Trophoblast cell (in vitro differentiated cells and primary cell): ENCODE data around the gene KIF26A.

Source experiments
- DNase-seq, 2 donors: peaks; one replicate each; pipeline ENCODE4 v3.0.0-alpha.2; 2016
- H2AFZ ChIP-seq: 2 replicates; pipeline ENCODE4 v1.6.1; 2013; ENCODE audit warnings: low read length, moderate library complexity, mild to moderate bottlenecking; ENCODE audit not compliant: insufficient read depth, poor library complexity
- H2AK5ac ChIP-seq: 2 replicates; pipeline ENCODE4 v1.6.1; 2013; ENCODE audit warnings: mild to moderate bottlenecking, low read length
- H2BK120ac ChIP-seq: 2 replicates; pipeline ENCODE4 v1.6.1; 2013; ENCODE audit warnings: low read length, mild to moderate bottlenecking, moderate library complexity; ENCODE audit not compliant: insufficient read depth, poor library complexity
- H2BK12ac ChIP-seq: 2 replicates; pipeline ENCODE4 v1.6.1; 2013; ENCODE audit warnings: mild to moderate bottlenecking, low read length, moderate library complexity
- H2BK5ac ChIP-seq: 2 replicates; pipeline ENCODE4 v1.6.1; 2013; ENCODE audit warnings: low read length, low read depth, moderate library complexity, mild to moderate bottlenecking; ENCODE audit not compliant: poor library complexity
- H3K14ac ChIP-seq: 2 replicates; pipeline ENCODE4 v1.6.1; 2013; ENCODE audit warnings: mild to moderate bottlenecking, low read length
- H3K18ac ChIP-seq: 2 replicates; pipeline ENCODE4 v1.6.1; 2013; ENCODE audit warnings: mild to moderate bottlenecking, low read length
- H3K23ac ChIP-seq: 2 replicates; pipeline ENCODE4 v1.6.1; 2013; ENCODE audit warnings: low read length
- H3K27ac ChIP-seq: 2 replicates; pipeline ENCODE4 v1.5.1; 2013; ENCODE audit warnings: low read depth, mild to moderate bottlenecking, inconsistent platforms, low read length, moderate library complexity
- H3K27me3 ChIP-seq: 2 replicates; pipeline ENCODE4 v1.6.1; 2013; ENCODE audit warnings: inconsistent platforms, mild to moderate bottlenecking, low read length, moderate library complexity; ENCODE audit not compliant: insufficient read depth
- H3K36me3 ChIP-seq, 2 experiments: 1 replicate in 1 of 2; 2 replicates in 1 of 2; pipeline ENCODE4 v1.6.1; 2013; ENCODE audit warnings: low read length in 2 of 2, mild to moderate bottlenecking in 2 of 2, moderate library complexity in 1 of 2; ENCODE audit not compliant: insufficient read depth in 2 of 2, control insufficient read depth in 1 of 2
- H3K4ac ChIP-seq: 2 replicates; pipeline ENCODE4 v1.6.1; 2013; ENCODE audit warnings: low read depth, mild to moderate bottlenecking, low read length, moderate library complexity
- H3K4me1 ChIP-seq, 2 experiments: 1 replicate in 1 of 2; 2 replicates in 1 of 2; pipeline ENCODE4 v1.6.1; 2013; ENCODE audit warnings: low read length in 2 of 2, mild to moderate bottlenecking in 2 of 2, moderate library complexity in 1 of 2; ENCODE audit not compliant: insufficient read depth in 2 of 2, control insufficient read depth in 1 of 2
- H3K4me2 ChIP-seq: 2 replicates; pipeline ENCODE4 v1.6.1; 2013; ENCODE audit warnings: inconsistent platforms, mild to moderate bottlenecking, low read length, moderate library complexity
- H3K4me3 ChIP-seq: 2 replicates; pipeline ENCODE4 v1.5.1; 2013; ENCODE audit warnings: mild to moderate bottlenecking, low read depth, low read length, inconsistent platforms
- H3K79me1 ChIP-seq: one replicate; pipeline ENCODE4 v1.6.1; 2013; ENCODE audit warnings: low read length
- H3K79me2 ChIP-seq: 2 replicates; pipeline ENCODE4 v1.6.1; 2013; ENCODE audit warnings: low read length, mild to moderate bottlenecking; ENCODE audit not compliant: control insufficient read depth, insufficient read depth, poor library complexity
- H3K9ac ChIP-seq: 2 replicates; pipeline ENCODE4 v1.6.1; 2013; ENCODE audit warnings: mild to moderate bottlenecking, low read length
- H3K9me3 ChIP-seq: 2 replicates; pipeline ENCODE4 v1.6.1; 2013; ENCODE audit warnings: low read depth, mild to moderate bottlenecking, control low read depth, inconsistent platforms, low read length; ENCODE audit not compliant: insufficient read depth
- H4K12ac ChIP-seq: 2 replicates; pipeline ENCODE4 v1.6.1; 2013; ENCODE audit warnings: low read depth, mild to moderate bottlenecking, low read length, moderate library complexity
- H4K8ac ChIP-seq: 2 replicates; pipeline ENCODE4 v1.6.1; 2013; ENCODE audit warnings: low read depth, mild to moderate bottlenecking, low read length, moderate library complexity
- H4K91ac ChIP-seq: one replicate; pipeline ENCODE4 v1.6.1; 2013; ENCODE audit warnings: low read depth, mild to moderate bottlenecking, low read length, moderate library complexity
- WGBS: extraction: QIAGEN DNeasy Blood & Tissue Kit; methylation state at CpG from one replicate; pipeline ENCODE4 v1.1.7; 2013; ENCODE audit warnings: missing lambda C conversion rate; ENCODE audit not compliant: insufficient read length, insufficient coverage; ENCODE audit errors: extremely low coverage; 5-methylcytosine and 5-hydroxymethylcytosine counted together

Gene KIF26A

GRCh38 chr14:104123879-104124278, 14.5 kb upstream of the KIF26A start:
- Histone ChIP-seq H2AFZ (no peak overlapping the region), H3K18ac (no peak overlapping the region), H3K9ac (no peak overlapping the region), H2BK12ac (no peak overlapping the region), H3K79me2 (no peaks in the 10 kb centered on the region), H4K91ac (no peak overlapping the region), H3K27ac (no peak overlapping the region), H3K23ac (no peak overlapping the region), H3K4me1 (peaks cover 9 to 13% of the 10 kb centered on the region in 2 experiments), H3K4ac (no peak overlapping the region), H2BK5ac (no peak overlapping the region), H3K14ac (no peak overlapping the region), H3K27me3 (peaks cover 2% of the 10 kb centered on the region), H3K9me3 (peaks cover 4% of the 10 kb centered on the region), H2AK5ac (no peak overlapping the region), H3K4me3 (no peak overlapping the region), H2BK120ac (no peak overlapping the region), H4K8ac (no peak overlapping the region), H3K36me3 (no peaks in the 10 kb centered on the region), H3K4me2 (no peak overlapping the region), H3K79me1 (no peaks in the 10 kb centered on the region), H4K12ac (no peak overlapping the region)
- no CpG with 5 or more reads among the region's 1 CpG for WGBS
- DNase-seq = no peak

DNA sequence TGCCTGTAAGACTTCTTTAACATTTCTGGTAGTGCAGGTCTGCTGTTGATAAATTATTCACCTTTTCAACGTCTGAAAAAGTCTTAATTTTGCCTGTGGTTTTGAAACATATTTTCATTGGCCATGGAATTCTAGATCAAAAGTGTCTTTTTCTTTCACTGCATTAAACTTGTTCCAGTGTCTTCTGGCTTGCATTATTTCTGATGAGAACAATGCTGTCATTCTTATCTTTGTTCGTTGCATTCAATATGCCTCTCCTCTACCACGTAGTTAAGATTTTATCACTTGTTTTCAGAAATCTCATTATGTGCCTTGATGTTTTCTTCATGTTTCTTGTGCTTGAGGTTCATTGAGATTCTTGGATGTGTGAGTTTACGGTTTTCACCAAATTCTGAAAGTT, 13.4 kb upstream of the KIF26A start:
- WGBS = no CpG with 5 or more reads among the region's 4 CpGs
- no peak overlapping the region for H4K8ac ChIP-seq
- H3K4me2 ChIP-seq = no peak overlapping the region
- no peak overlapping the region for H3K18ac ChIP-seq
- H3K79me2 ChIP-seq = no peaks in the 10 kb centered on the region
- no peak overlapping the region for H2BK12ac ChIP-seq
- H3K4me3 ChIP-seq = no peak overlapping the region
- no peak overlapping the region for H3K14ac ChIP-seq
- peaks cover 4% of the 10 kb centered on the region for H3K9me3 ChIP-seq
- no peak overlapping the region for H2AFZ ChIP-seq
- no peak overlapping the region for H3K9ac ChIP-seq
- H3K36me3 ChIP-seq = no peaks in the 10 kb centered on the region
- H4K12ac ChIP-seq = no peak overlapping the region
- H3K4me1 ChIP-seq = peaks cover 4% of the 10 kb centered on the region in 2 experiments
- DNase-seq = no peak
- H3K4ac ChIP-seq = no peak overlapping the region
- H3K79me1 ChIP-seq = no peaks in the 10 kb centered on the region
- H3K27ac ChIP-seq = no peak overlapping the region
- no peak overlapping the region for H4K91ac ChIP-seq
- no peak overlapping the region for H3K23ac ChIP-seq
- H2AK5ac ChIP-seq = no peak overlapping the region
- H3K27me3 ChIP-seq = peaks cover 2% of the 10 kb centered on the region
- no peak overlapping the region for H2BK120ac ChIP-seq
- no peak overlapping the region for H2BK5ac ChIP-seq

GRCh38 chr14:104126753-104127152, 11.6 kb upstream of the KIF26A start:
- Histone ChIP-seq H4K8ac (no peak overlapping the region), H3K4ac (no peak overlapping the region), H3K14ac (no peak overlapping the region), H3K23ac (no peak overlapping the region), H3K79me1 (no peaks in the 10 kb centered on the region), H3K18ac (no peak overlapping the region), H3K4me2 (no peak overlapping the region), H2BK5ac (no peak overlapping the region), H3K9ac (no peak overlapping the region), H2BK120ac (no peak overlapping the region), H3K9me3 (peaks cover 5% of the 10 kb centered on the region), H4K12ac (no peak overlapping the region), H2AK5ac (no peak overlapping the region), H3K4me3 (no peak overlapping the region), H2AFZ (no peak overlapping the region), H4K91ac (no peak overlapping the region), H3K36me3 (no peaks in the 10 kb centered on the region), H2BK12ac (no peak overlapping the region), H3K27ac (no peak overlapping the region), H3K4me1 (no peaks in the 10 kb centered on the region), H3K27me3 (no peaks in the 10 kb centered on the region), H3K79me2 (no peaks in the 10 kb centered on the region)
- DNase-seq = no peak
- WGBS = no CpG with 5 or more reads among the region's 2 CpGs

DNA sequence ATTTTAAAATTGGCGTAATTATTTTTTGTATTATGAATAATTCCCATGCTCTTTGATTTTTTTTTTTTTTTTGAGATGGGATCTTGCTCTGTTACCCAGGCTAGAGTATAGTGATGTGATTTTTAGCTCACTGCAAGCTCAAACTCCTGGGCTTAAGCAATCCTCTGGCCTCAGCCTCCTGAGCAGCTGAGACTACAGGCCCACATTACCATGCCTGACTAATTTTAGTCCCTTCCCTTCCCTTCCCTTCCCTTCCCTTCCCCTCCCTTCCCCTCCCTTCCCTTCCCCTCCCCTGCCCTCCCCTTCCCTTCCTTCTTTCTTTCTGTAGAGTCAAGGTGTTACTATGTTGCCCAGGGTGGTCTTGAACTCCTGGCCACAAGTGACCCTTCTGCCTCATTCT, 9.4 kb upstream of the KIF26A start:
- peaks cover 5% of the 10 kb centered on the region for H3K9me3 ChIP-seq
- no peak overlapping the region for H3K23ac ChIP-seq
- no peak overlapping the region for H2AFZ ChIP-seq
- H3K79me2 ChIP-seq = no peaks in the 10 kb centered on the region
- H3K27ac ChIP-seq = no peak overlapping the region
- no peaks in the 10 kb centered on the region for H3K27me3 ChIP-seq
- H3K79me1 ChIP-seq = no peaks in the 10 kb centered on the region
- no peak overlapping the region for H3K9ac ChIP-seq
- H3K36me3 ChIP-seq = no peaks in the 10 kb centered on the region
- no peaks in the 10 kb centered on the region for H3K4me1 ChIP-seq
- H4K12ac ChIP-seq = no peak overlapping the region
- no peak overlapping the region for H2BK5ac ChIP-seq
- no peak overlapping the region for H3K14ac ChIP-seq
- H2BK120ac ChIP-seq = no peak overlapping the region
- H3K4me2 ChIP-seq = no peak overlapping the region
- no peak overlapping the region for H3K4ac ChIP-seq
- DNase-seq = no peak
- no peak overlapping the region for H3K4me3 ChIP-seq
- H4K8ac ChIP-seq = no peak overlapping the region
- no CpG with 5 or more reads among the region's 1 CpG for WGBS
- H2BK12ac ChIP-seq = no peak overlapping the region
- no peak overlapping the region for H2AK5ac ChIP-seq
- H4K91ac ChIP-seq = no peak overlapping the region
- no peak overlapping the region for H3K18ac ChIP-seq
